HG02610 (cell line): Measurements from ENCODE around the gene NOL3.
A peak's percentile ranks its signal among the peaks of the same experiment; 100 is the strongest.
"Not testable (repeated sequence)": the region's sequence is repeated elsewhere in the genome, so short reads cannot be mapped to it uniquely, and the experiment has no call there.

ENCODE experiments used
- ATAC-seq: cut with Tn5 transposase; IDR thresholded peaks from one replicate; pipeline ENCODE4 v1.9.1; 2021; ENCODE audit warnings: mild to moderate bottlenecking, moderate library complexity; ENCODE audit not compliant: unreplicated experiment

Gene NOL3

DNA sequence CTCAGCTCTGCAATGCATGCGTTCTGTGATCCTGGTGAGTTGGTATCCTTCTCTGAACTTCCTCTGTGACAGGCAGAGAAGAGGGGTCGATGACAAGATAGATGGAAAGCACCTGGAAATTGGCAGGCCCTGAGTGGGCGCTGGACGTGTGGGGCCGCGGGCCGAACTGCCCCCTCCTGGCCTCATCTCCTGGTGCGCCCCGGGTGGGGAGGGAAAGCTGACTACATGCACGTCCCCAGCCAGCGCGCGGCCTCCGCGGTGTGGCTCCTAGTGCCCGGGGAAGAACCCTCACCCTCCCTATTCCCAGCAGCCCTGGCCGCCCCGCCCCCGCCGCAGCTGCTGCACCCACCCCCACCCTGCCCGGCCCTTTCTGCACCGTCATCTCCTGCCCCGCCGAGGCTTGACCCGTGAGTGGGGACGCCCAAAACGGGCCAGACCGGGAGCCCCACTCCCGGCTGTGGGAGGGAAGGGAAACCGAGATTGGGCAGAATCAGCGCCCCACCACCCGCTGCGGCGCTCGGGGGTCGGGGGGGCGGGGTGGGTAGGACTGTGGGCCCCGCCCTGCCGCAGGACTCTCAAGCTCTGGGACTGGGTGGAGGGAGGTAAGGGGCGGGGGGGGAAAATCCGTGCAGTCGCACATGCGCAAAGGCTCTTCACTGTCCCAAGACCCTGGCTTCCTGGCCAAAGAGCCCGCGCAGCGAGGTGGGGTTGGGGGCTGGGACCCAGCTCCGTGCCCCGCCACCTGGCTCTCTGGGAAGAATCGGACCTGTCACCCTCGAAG is at the start of gene NOL3:
NOL3 (plus strand) TSS at position 371 of the 781 bp plus-strand sequence.
- ATAC-seq, result peak; percentile 37

DNA sequence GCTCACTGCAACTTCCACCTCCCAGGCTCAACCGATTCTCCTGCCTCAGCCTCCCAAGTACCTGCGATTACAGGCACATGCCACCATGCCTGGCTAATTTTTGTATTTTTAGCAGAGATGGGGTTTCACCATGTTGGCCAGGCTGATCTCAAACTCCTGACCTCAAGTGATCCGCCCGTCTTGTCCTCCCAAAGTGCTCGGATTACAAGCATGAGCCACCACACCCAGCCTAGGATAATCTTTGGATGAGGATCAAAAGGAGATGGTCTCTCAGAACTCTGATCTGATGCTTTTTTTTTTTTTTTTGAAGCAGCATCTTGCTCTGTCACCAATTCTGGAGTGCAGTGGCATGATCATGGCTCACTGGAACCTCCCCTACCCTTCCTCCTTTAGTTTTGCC is 47.5 kb upstream of the NOL3 start:
- ATAC-seq, result not testable (repeated sequence)

DNA sequence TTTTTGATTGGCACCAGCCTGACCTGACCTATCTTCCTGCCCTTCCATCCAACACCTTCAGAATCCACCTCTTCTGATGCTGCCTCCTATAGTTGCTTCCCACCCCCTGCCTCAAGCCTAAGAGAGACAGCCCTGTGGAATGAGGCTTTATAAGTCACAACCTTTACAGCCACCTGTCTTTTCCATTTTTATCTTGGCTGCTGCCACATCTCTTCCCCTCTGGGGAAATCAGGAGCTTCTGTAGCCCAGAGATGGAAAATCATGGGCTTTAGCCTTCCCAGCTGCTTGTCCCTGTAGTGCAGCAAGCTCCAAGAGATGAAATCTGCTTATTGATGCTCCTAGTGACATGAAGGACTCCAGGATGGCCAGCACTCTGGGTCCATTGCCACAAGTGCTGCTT is 41.9 kb upstream of the NOL3 start:
- ATAC-seq, result no peak

DNA sequence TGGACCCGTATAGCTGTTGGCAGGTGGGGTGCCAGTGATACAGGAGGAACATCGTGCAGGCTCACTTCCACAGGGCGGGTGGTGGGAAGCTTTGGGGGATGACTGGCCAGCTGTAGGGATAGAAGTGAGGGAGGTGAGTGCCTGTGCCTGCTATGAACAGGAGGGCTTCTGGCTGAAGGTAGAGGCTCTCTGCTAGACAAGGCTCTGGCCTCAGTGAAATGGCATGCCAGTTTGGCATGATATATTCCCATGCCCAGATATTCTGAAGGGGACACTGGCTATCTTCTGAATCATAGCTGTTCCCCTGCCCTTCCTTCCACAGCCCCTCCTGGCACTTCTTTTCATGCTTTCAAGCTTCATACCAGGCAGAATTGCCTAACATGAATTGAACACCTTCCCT is 41.5 kb upstream of the NOL3 start:
- no peak for ATAC-seq

DNA sequence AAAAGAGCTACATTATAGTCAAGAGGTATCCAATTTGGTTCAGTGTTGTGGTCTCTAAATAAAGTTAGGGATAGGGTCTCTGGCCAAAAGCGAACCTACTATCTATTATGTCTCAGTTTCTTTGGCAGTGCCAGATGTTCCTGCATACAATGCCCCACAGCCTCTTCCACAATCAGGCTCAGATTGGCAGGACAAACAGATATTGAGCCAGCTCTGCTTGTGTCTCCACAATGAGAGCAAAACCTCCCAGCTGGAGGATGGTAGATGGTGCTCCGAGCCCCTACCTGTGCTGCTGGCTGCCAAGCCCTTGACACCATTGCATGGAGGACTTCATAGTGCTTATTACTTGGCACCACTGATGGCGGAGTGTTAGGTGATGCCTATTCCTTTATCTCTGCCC is 40.9 kb upstream of the NOL3 start:
- ATAC-seq, result no peak

DNA sequence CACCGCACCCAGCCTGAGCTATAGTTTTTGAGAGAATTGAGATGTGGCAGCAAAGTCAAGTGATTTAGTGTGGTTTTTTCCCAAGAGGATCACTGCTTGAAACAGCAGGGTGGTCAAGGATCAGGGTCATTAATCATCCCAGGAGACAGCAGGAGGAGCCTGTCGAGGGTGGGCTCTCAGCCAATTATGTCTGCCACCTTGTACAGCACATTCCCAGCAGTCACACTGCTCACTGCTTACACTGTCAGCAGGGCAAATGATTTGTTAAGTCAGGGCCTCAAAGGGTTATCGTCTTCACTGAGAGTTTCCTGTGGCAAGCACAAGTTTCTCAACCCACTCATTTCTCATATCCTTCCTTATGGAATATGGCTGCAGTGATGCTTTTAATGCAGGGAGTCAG is 32.7 kb upstream of the NOL3 start:
- ATAC-seq, result no peak

DNA sequence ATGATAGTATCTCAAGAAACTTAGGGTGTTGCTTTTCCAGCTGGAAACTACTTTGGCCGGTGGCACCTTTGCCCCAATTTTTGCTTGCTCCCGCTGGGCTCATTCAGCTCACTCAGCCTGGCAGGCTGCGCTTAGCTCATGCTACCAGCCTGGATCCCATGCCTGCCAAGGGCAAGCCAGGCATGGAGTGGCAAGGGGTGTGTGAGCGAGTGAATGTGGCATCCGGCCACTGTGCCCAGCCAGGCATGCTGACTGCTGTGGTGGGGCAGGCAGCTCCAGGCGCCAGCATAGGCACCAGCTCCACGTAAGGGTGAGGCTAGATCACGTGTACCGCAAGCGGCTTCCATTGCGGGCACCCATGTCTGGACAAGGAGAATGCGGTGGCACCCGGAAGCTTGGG is 28.9 kb upstream of the NOL3 start:
- ATAC-seq, result no peak

DNA sequence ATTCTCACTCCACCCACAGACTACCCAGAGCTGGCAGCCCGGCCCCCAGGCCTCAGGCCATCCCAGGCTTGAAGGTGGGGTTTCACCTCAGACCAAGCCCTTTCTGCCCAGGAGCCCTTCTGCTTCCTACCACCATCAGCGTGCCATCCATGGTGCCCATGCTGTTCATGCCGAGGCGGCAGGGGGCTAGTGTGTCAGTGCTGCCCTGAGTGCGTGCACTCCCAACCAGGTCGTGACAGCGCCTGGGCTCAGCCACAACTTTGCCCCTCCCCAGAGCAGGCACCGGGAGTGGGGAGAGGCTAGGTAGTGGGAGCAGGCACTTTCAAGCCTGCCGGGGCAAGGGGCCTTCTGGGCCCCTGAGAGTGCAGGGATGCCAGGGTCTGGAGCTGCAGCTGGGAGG is 28.0 kb upstream of the NOL3 start:
- no peak for ATAC-seq

DNA sequence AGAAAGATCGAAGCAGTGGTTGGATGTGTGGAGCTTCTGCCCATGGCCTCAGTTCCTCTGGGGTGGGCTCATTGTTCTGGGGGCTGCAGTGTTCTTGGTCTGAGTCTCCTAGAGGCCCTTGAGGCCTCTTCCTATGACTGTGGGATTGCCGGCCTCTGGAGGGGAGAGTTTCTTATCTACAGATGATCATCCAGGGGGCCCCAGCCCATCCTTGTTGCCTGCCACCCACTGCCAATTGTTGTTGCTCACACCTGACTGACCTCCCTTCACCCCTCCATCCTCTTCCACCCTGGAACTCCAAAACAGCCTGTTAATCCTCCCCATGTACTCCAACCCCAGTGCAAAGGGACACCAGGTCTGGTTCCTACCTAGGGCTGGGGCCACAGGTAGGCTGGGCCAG is 25.4 kb upstream of the NOL3 start:
- no peak for ATAC-seq

DNA sequence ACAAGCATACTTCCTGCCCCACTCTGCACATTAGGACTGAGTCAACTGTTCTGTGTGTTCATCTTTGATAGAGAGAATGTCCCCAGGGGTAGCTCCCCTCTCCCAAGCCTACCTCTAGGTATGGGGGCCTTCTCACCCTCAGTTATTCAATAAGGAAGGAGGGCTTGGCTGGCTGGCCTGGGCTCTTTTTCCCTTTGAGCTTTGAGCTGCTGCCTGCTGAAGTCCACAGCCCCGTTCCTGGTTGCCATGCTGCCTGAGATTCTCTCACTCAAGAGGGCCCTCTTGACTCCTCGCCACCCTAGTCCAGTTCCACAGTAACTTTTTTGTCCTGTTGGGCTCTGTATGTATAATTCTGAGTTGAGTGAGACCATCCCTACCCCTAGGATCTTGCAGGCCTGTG is 24.6 kb upstream of the NOL3 start:
- ATAC-seq, result no peak

DNA sequence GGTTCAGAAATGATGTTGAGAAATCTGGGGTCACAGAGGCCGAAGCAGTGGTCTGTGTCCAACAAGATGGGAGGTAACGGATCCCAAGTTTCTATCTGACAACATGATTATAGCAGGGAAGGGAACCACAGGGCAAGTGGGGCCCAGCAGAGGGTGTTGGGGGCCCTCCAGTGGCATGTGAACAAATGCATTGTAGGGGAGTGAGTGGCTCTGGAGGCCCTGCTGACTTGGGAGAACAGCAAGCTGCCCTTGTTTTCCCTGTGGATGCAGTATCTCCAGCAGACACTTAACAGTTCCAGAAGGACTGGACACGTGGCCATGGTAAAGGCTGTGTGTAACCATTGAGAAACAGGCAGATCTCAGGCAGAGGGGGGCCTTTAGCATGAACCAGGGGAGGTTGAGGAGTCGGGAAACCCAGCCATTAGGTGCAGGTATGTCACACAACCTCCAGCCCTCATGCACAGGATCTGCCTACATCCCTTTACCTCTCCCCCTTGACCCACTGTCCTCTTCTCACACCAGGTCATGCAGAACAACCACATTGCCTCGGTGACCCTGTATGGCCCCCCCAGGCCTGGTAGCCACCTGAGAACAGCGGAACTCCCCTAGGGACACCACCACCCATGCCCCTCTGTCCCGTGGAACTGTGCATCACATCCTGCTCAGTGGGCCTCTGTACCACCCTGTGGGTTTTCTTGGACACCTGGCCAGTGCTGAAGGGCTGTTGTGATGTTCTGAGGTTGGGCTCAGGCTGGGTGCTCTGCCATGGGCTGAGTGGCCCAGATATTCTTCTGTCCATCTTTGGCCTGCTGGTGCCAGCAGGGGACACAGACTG is 23.6 kb upstream of the NOL3 start:
- ATAC-seq, result no peak

DNA sequence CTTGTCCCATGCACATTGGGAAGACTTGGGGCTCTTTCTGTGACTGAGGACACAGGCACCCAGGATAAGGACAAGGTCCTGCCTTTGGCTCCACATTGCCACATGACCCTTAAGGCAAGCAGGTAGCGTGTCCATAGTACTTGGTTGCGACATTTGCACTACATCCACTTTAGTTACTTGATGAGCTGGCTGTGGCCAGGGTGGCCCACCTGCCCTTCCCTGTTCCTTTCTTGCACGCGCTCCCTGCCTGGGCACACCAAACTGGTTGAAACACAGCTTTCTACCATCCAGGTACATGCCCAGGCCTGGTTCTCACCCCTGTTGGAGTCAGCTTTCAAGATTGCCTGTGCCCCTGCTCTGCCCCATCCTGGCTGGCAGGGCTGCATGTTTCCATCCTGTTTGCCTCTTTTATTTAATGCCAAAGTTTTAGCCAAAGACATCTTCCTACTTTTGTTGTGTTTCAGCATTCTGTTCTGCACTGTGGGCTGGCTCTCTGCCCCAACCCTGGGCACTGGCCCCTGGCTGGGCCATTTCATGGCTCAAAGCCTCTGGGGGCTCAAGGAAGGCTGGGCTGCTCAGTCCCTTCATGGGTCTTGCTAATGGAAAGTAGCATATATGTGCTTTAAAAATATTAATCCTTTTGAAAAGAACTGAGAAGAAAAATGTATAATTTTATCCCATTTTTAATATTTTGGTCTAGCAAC is 22.7 kb upstream of the NOL3 start:
- ATAC-seq, result no peak

DNA sequence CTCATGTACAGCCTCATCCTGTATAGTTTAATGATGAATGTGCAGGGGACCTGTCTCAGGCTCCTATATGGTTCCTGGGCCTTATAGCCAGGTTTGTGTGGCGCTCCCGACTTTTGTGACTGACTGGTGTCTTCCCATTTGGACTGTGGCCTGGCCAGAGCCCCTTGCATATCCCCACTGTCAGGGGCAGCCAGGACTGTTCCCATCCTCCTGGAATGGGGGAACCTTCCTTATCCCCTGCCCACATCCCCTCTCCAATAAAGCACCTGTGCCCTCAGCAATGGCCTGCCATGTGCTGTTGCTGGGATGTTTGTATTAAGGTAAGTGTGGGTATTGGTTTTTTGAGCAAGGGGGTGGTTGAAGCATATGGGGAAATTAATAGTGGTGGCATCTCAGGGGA is 22.1 kb upstream of the NOL3 start:
- no peak for ATAC-seq

DNA sequence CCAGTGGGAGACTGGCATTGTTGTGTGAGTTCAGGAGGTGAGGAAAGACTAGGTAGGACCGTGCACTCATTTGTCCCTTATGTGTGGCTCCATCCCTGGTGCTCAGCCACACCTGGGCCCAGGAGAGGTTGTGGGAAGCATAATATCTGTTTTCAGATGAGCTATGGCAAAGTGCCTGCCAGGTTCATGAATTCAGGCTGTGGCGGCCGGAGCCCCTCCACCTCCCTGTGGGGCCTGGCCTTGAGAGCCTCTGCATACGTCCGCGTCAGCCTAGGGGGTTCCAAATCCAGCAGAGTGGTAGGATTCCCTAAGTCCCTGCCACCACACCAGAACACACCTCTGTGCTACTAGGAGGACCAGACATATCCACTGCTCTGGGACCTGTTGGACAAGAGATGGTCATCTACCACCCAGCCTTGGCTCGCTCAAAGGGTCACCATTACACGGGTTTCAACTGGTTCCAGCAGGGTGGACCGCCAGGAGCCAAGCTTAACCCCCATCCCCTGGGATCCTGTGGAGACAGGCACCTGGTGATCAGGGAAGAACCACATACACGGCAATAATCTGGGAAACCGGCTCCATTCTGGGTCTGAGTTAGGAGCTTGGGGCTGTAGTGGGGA is 21.6 kb upstream of the NOL3 start:
- no peak for ATAC-seq

DNA sequence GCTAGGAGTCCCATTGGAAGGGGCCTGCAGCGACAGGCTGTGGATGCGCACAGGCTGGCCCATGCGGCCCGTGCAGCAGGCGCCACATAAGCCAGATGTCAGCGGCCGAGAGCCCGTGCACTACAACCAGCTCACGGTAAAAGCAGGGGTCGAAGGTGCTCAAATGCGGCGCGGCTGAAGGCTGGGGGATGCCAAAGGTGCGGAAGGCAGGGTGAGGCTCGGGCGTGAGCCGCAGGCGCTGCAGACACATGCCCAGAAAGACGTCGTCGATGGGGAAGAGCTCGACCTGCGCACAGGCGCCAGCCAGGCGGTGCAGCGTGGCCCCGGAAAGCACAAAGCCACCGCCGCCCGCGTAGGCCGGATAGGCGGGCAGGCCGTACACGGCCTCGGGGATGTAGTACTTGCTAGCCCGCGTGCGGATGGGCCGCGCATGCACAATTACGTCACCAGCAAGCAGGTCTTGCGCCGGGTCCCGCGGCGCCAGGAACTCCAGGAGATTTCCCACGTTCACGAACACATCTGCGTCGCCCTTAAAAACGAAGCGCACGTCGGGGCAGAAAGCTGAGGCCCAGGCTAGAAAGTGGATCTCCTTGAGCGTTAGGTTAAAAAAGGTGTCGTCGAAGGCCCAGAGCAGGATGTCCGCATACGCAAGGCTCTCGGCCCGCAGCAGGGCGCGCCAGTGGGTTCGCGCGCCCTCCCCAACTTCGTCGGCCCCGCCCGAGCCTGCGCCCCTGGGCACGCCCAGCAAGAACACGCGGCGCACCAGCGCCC is 20.9 kb upstream of the NOL3 start:
- ATAC-seq, result no peak

DNA sequence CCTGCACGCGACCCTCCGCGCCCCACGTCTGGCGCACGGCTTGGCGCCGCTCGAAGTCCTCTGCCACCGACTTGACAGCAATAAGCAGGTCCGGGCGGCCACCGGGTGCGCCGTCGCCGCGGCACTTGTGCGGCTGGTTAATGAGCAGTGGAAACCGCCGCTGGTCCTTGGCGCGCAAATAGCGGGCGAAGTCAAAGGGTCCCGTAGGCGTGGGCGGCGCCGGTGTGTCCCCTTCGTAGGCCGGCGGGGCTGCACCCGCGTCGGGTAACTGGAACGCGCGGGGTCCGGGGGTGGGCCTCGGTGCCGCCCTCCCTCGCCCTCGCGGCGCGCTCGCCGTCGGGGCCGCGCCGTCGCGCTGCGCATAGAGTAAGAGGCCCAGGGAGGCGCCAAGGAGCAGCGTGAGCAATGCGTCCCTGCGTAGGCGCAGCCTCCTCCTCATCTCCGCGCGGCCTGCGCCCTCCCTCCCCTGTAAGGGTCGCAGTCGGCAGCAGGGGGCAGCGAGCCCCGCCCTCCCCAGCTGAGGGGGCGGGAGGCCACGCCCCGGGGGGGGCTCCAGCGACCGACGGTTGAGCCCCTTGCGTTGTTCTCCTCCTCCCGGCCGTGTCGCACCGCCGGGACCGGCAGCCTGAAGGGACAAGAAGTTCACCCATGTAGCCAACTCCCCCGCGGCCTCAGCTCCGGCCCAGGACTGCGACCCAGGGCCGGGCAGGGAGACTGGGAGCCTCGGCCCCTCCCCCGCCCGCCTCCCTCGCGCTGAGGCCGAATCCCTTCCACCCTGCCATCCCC is 20.1 kb upstream of the NOL3 start:
- ATAC-seq, result peak; percentile 28

DNA sequence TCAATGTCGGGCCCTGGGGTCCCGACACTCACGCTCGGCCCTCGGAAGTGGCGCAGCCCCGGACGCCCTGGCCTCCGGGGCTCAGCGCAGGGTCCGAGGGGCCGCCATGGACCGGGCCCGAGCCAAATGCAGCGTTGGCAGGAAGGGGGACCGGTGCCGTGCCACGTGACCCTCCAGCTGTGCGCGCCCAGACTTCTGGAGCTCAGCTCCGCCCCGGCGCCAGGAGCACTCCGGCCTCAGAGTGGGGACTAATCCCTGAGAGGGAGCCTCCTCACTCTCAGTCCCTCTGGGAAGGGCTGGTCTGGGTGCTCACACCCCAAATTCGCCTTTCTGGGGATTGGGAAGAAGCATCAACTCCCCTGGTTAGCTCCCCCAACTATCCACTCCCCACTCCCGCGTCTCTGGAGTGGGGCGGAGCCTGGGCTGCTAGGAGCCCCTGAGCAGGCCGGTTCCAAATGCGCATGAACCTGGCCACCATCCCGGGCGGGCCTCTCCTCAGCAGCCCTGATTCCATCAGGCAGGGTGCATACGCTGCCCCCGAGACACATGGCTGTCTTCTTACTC is 19.4 kb upstream of the NOL3 start, which contains the start of gene B3GNT9:
B3GNT9 (minus strand) TSS at position 166 of the 564 bp plus-strand sequence. CDS start 513 bp downstream, outside the sequence.
- peak; percentile 53 for ATAC-seq

DNA sequence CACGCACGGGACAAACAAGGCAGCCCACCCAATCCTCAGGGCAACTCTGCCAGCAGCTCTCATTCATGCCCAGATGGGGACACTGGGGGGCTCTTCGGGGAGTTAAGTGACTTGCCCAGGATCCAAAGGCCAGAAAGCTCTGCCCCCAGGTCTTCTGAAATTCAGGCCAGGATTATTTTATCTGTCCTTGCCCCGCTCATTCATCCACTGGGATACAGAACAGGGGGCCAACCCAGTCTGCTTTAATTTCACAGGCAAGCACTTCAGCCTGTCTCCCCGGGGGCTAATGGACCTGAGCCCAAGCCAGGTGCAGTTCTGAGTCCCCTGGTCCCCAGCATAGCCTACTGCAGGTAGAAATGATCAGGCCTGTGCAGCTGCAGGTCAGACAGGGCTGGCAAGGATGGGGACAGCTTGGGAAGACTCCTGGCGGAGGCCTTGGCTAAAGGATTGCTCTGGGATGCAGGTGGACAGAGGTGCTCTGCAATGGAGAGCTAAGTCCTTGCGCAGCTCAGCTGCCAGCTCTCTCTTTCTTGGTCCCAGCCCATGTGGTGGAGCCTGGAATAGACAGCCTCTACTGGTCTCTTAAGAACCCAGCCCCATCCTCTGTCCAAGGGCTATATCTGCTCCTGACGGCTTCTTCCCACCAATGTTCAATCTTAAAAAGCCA is 18.8 kb upstream of the NOL3 start:
- no peak for ATAC-seq
